Breast epithelium (tissue), 3 donors: Measurements from ENCODE around the gene NKX2-4.

Experiments used
- POLR2AphosphoS5 ChIP-seq, 3 donors: sonication (generic); formaldehyde crosslinking; IDR thresholded peaks; one replicate each; pipeline ENCODE4 v1.6.1; 2017; ENCODE audit warnings: antibody characterized with exemption in 3 of 3
- TF ChIP-seq, protein P1 (sequence below), 3 donors: fragments of 450-650 bp; IDR thresholded peaks; one replicate each; pipeline ENCODE4 v1.5.1; 2016 to 2017; ENCODE audit warnings: antibody characterized with exemption in 3 of 3, mild to moderate bottlenecking in 3 of 3, moderate library complexity in 3 of 3

- TF ChIP-seq, protein P1, sequence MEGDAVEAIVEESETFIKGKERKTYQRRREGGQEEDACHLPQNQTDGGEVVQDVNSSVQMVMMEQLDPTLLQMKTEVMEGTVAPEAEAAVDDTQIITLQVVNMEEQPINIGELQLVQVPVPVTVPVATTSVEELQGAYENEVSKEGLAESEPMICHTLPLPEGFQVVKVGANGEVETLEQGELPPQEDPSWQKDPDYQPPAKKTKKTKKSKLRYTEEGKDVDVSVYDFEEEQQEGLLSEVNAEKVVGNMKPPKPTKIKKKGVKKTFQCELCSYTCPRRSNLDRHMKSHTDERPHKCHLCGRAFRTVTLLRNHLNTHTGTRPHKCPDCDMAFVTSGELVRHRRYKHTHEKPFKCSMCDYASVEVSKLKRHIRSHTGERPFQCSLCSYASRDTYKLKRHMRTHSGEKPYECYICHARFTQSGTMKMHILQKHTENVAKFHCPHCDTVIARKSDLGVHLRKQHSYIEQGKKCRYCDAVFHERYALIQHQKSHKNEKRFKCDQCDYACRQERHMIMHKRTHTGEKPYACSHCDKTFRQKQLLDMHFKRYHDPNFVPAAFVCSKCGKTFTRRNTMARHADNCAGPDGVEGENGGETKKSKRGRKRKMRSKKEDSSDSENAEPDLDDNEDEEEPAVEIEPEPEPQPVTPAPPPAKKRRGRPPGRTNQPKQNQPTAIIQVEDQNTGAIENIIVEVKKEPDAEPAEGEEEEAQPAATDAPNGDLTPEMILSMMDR (IDR thresholded peaks at IDR 0.05), result no peak
- TF ChIP-seq POLR2AphosphoS5 (IDR thresholded peaks at IDR 0.05), result no peak
These were observed 39.9 kb upstream of the NKX2-4 start for GRCh38 chr20:21437248-21437647.
